ENCODE results near the gene RBM24.

Gene RBM24

GRCh38 chr6:17341117-17341805 lies 60.1 kb downstream of the RBM24 start:
- no peak for DNase-seq (ENCODE audit: low spot score)

GRCh38 chr6:17341891-17342290 lies 60.7 kb downstream of the RBM24 start:
- DNase-seq (ENCODE audit: low spot score) = no peak

- no peak for DNase-seq (ENCODE audit: low spot score)
These were observed 62.1 kb downstream of the RBM24 start for GRCh38 chr6:17343215-17343614.

Measured in SK-N-DZ (cell line).